HG03045 (cell line): Measurements from ENCODE around the gene HSDL1.
"Not testable (repeated sequence)": the region's sequence is repeated elsewhere in the genome, so short reads cannot be mapped to it uniquely, and the experiment has no call there.

Experiments
- ATAC-seq: cut with Tn5 transposase; IDR thresholded peaks from one replicate; pipeline ENCODE4 v1.9.1; 2021; ENCODE audit warnings: mild to moderate bottlenecking, moderate library complexity; ENCODE audit not compliant: unreplicated experiment

The HSDL1 gene

DNA sequence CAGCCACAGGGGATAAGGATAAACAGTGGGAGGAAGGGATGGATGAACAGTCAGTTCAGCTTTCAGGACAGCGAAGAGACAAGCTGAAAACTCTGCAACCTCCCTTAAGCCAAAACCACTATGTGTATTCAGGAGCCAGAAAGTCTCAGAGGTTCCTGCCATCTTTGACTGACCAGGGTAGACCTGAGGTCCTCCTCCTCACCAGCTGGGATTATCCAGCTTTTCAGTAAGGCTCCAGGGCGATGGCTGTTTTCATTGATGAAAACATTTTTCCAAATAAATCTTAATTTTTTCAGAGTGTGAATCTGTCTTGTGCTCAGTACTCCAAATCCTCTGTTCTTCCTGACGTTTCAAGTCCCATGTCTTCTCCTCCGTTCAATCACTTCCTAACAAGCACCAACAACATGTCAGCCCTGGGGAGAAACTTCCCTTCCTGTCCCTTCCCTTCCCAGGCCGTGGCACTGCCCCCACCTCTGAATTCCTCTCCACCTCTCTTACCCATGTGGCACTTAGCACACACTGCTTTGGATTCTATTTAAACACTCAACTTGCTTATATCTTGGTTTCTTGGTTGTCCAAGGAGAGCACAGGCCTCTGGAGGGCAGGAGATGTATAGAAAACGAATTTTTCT is 5.2 kb downstream of the HSDL1 start:
- ATAC-seq = no peak

DNA sequence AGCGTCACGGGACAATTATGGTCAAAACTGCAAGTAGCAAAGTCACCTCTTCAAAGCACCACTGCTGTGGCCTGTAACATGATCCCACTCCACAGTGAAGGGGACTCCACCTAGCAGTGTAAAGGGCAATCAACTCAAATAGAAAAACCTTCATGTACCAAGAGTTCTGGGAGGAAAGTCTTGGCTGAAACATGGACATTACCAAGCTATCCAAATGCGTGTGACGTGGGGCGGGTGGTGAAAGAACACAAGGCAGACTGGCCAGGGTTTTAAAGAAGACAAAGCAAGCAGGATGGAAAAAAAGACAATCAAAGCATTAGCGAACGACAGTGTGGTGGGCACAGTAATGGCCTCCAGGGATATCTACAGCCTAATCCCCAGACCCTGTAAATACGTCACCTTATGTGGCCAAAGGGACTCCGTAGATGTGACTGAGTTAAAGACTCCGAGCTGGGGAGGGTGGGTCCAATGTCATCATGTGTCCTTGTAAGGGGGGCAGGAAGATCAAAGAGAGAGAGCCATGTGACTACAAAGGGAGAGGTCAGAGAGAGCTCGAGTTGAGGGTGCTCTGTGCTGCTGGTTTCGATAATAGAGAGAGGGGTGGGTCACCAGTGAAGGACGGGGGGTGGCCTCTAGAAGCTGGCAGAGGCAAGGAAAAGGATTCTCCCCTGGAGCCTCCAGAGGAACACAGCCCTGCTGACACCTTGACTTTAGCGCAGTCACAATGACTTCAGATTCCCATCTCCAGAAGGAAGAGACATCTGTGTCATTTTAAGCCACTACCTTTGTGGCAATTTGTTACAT is 6.0 kb downstream of the HSDL1 start:
- no peak for ATAC-seq

DNA sequence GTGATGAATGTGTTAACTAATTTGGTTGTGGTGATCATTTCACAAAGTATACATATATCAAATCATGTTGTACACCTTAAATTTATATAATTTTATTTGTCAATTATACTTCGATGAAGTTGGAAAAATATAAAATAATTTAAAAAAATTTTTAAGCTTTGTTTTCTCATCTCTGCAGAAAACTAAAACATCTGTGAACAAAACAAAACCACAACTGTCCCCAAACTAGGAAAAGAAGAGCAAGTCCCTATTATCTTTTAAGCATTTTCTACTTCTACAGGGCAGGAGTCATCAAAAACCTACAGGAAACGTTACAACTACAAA is 6.5 kb downstream of the HSDL1 start:
- no peak for ATAC-seq

DNA sequence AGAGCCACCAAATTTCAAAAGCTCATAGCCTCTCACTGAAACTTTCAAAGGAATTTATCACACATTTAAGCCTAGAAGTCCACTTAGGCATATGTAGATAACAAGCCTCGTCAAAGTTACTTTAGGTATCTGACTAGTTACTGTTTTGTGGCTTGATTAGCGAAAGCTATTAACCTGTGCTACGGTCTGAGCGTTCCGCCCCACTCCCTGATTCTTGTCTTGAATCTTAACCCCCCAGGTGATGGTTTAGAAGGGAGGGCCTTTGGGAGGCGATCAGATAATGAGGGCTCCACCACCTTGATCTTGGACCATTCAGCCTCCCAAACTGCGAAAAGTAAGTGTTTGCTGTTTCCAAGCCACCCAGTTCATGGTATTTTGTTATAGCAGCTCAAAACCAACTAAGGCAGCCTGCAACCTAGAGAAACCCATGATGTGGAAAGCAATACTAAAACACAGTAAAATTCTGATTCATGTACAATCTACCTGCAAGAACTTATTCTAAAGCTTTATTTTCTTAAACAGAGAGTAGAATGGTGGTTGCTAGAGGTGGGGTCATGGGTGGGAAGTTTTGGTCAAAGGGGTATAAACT is 7.1 kb downstream of the HSDL1 start:
- ATAC-seq = no peak

DNA sequence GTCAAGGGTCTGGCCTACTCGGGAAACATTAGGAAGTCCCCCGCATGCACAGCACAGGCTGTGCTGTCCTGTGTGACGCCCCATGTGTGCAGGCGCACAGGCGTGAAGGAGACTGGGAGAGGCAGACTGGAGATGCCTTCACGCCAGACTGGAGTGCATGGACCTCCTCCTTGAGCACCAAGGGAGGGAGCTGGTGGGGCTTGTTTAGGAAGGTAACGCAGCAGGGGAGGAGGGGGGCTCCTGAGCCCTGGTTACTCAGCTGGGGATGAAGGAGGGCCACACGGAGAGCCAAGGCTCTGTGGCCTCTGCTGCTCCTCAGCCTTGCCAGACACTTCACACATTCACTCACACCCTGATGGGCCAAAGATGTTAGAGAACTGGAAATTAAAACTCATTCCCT is 7.7 kb downstream of the HSDL1 start:
- no peak for ATAC-seq

DNA sequence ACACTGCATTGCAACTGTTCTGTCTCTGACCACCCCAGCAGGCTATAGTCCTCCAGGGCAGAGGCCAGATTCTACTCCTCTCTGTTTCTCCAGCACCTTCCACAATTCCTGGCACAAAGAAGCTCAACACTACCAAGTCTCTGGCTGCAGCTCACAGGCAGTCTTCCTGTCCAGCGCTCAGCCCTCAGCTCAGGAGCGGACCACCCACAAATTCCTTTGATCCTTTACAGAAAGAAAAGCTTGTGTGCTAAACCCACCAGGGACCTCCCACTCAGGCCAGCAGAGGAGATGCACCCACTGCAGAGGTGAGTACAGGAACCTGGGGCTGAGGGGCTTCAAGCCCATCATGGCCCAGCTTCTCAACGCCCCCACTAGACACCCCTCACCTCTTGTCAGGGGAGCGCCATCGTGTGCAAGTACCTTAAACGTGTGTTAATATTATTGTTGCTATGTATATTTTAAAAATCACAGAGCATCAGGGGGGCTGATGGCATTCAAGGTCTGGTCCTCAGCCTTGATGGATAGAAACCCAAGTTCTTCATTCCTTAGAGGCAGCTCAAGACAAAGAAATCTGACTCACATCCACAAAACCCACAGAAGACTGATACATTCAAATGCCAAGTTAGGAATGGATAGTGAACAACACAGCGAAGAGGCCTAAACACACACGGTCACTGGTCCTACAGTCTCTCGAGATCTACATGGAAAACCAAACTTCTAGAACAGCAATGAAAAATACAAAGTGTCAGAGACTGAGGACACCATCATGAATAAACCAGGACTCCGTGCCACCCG is 8.4 kb downstream of the HSDL1 start:
- ATAC-seq = no peak

DNA sequence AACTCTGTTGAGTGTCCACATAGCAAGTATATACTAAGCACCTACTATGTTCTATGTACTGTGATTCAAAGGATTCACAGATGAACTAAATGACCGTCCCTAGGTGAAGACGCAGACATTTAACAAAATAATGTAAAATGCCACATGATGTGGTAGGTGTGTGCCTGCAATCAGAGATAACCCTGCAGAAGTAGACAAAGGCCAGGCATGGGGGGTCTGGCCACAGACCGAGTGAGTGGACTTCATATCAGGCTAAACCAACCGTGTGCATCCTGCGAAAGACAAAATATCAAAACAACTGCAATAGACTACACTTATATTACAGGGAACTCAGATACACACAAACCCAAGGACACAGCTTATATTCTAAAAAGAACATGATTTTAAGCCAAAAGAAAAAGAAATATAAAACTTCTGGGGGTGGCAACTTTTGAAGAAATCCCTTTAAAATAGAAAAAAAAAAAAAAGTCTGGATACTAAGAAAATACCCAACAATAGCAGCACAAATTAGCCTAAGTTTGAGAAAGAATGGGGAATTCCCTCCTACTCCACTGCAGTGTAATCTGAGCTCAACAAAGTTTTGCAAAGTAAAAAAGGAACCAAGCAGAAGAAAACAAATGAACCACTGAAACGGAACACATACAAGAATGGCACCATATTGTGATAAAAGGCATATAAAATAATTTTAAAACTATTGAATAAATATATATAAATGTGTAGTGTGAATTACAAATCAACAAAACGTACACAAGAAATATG is 12.3 kb downstream of the HSDL1 start:
- no peak for ATAC-seq

DNA sequence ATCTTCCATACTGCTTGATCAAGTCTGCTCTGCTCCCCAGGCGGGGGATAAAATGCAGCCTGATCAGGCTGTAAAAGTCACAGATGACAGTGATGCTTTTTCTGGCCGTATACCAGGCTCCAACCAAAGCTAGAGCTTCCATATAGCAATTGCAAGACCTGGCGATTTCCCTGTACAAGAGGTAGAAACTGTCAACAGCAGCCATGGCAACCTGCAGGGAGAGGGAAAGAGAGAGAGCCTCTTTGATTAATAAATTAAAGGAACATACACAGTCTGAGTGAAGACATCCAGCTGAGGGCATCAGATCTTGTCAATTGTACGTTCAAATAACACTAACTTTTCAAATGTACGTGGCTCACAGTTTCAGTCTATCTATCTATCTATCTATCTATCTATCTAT is 13.9 kb downstream of the HSDL1 start:
- ATAC-seq = no peak

DNA sequence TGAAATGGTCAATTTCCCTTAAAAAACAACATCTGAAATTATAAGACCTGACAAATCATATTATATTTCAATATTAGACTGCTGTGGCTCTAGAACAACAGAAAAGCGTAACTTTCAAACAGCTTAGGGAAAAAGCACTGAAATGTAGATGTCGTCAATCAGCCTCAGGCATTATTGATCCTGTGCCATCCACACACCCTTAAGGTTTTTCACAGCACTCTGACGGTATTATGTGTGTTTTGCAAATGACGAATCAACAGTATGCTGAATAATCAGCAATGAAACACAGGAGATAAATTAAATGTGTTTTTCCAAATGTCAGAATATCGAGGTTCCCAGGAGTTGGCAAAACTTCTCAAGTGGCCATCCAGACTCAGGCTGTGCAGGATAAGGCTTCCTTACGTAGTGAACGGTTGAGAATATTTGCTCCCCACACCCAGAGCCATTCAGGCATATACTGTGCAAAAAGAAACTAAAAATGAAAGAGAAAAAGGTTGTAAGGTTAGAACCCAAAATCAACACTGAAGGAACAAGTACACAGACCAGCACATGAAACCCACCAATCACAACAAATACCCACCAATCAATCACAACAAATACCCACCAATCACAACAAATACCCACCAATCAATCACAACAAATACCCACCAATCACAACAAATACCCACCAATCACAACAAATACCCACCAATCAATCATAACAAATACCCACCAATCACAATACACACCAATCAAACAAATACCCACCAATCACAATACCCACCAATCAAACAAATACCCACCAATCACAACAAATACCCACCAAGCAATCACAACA is 20.5 kb downstream of the HSDL1 start:
- ATAC-seq = no peak

DNA sequence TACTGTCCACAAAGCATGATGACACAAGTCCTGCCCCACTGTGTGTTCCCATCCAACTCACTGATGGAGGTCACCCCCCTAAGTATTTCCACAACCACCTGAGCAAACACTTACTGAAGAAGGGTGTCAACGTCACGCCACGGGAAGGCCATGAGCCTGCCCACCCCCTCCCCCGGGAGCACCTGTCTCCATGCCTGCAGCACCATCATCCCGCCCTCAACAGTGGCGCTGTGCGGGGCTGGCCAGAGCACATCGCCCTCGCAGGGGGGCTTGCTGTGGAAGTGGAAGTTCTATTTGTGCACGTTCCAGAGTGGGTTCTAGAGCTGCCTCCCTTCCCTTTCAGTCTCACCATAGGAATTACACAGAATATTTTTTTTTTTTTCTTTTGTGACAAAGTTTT is 24.0 kb downstream of the HSDL1 start:
- ATAC-seq = no peak

DNA sequence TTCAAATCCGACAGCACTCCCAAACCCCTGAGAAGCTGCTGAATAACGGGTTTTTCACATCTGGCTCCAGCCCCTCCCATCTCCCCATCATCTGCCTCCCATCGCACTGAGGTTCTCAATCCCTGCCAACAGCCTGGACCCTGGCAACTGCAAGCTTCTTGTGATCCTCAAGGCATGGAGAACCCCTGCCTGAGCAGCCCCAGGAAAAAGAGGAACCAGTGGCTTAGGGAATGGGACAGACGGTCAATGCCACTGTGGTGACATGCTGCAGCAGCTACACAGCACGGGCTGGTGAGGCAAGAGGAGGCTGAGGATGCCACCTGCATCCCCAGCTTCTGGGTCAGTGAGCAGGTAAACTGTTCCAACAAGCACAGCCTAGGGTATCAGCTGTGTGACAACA is 25.0 kb downstream of the HSDL1 start:
- no peak for ATAC-seq

DNA sequence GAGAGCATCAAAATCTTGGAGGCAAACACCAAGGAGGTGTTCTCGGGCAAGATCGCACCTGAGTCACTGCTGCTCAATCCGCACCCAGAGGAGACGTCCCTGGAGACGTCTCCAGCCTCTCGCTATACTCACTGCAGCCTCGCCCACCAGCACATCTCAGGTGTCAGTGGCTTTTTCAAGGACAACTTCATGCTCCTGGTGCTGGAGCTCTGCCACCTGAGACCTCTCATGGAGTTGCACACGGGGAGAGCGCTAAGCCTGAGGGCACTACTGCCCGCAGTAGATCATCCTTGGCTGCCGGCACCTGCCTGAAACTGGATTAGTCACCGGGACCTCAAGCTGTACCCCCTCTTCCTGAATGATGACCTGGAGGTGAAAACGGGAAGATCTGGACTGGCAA is 25.6 kb downstream of the HSDL1 start:
- no peak for ATAC-seq

DNA sequence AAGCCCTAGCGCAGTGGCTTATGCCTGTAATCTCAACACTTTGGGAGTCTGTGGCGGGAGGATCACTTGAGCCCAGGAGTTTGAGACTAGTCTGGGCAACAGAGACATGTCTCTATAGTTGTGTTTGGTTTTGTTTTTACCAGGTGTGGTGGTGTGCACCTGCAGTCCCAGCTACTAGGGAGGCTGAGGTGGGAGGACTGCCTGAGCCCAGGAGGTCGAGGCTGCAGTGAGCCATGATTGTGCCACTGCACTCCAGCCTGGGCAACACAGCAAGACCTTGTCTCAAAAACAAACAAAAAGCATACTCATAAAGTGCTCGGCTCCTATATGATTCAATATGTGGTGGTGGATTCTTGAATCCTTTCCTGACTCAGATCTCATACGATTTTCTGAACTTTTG is 26.7 kb downstream of the HSDL1 start:
- ATAC-seq = not testable (repeated sequence)

DNA sequence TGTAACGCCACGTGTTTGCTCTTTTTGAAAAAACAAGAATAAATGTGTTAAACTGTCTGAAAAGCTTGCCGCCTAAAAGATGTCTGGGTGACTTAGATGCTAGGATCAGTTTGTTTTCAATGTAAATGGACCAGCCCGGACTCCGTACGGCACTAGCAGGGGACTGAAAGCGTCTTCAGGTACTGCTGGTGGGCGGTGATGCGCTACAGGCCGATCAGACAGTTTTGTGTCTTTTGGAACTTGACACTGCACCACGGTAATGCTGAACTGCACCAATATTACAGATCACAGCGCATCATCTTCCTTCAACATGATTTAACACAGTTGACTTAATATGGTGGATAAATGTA is 27.5 kb downstream of the HSDL1 start:
- peak; percentile 6 for ATAC-seq

DNA sequence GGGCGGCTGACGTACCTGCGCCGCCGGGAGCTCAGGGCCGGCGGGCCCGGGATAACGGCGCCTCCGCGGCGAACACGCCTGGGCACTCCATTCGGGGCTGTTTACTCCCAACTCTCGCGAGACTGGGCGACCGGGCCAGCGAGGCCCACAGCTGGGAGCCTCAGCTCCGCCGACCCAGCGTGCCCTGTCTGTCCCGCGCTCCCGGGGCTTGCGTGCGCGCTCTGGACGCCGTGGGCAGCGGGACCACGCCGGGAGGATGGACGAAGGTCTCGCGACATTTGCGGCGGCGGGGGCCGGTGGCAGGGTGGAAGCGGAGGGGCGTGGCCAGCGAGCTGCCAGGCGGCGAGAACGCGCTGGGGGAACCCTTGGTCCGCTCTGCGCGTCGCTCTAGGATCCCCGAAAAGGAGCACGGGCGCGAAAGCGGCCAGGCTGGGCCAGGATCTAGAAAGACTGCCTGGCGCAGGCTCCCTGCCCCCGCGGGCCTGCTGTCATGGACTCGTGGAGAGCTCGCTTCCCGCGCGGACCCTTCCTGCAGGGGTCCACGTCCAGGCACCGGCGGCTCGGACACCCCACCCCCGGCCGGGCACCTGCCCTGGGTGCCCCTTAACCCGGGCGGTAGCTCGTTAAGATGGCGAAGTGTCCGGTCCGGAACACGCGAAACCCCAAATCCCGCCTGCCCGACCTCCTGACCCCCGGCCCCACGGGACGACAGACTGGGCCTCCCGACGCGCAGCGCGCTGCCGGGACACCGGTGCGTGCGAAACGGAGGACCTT is 28.1 kb downstream of the HSDL1 start, which contains the start of gene MBTPS1:
Gene MBTPS1 (minus strand): TSS at position 223 of the 774 bp plus-strand sequence. CDS start 15,159 bp downstream, outside the sequence.
- peak; percentile 87 for ATAC-seq

DNA sequence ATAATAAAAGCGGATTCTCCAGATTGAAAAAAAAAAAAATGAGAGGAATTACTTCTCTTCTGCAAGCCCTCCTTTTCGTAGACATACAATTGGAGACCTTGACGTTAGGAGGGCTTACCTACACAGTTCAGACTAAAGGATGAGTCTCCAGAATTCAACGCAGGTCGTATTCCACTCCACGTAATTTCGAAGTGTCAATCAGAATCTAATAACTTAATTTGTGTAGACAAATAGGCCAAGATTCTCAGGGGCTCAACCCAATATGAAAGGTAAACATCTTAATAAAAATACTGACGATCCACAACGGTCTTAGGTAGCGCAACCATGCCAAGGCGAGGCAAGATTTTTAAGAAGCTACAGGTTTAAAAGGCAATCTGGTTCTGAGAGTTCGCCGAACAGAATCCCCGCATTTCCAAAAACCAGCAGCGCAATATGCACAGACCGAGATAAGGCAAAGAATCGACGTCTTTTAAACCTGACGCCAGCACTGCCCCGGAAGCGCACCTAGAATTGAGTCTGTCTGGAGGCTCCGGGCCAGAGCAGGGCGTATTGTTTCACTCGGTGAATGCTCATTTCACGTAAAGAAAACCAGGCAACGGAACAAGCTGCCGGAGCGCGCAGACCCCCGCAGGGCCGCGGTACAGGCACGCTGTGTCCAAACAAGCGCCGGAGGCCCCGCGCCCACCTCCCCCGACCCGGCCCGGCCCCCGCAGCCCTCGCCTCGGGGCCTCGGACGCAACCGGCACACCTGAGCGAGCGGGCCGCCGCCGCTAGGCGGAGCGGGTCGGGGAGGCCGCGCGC is 28.9 kb downstream of the HSDL1 start:
- ATAC-seq = peak; percentile 41

DNA sequence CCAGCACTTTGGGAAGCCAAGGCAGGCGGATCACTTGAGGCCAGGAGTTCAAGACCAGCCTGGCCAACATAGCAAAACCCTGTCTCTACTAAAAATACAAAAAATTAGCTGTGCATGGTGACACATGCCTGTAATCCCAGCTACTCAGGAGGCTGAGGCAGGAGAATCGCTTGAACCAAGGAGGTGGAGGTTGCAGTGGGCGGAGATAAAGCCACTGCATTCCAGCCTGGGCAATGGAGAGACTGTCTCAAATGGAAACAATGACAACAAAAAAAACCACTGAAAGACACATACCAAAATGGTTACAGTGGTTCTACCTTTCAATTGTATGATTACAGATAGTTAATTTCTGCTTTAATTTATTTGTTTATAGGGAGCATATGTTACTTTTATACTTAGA is 33.0 kb downstream of the HSDL1 start:
- ATAC-seq = not testable (repeated sequence)

DNA sequence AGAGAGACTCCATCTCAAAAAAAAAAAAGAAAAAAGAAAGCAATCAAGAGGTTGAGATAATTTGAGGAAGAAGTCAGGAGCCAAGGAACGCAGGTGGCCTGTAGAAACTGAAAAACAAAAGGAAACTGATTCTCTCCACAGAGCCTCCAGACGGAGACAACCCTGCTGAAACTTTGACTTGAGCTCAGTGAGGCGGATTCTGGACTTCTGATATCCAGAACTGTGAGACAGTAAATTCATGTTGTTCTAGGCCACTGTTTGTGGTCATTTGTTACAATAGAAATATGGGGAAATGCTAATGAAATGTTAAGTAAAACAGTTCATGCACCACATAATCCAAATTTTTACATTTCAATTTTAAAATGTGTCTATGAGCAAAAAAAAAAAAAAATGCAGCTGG is 33.5 kb downstream of the HSDL1 start:
- ATAC-seq = no peak
